Skeletal muscle satellite cell (primary cell): Measurements from ENCODE around the gene CRYBG3.

ENCODE experiments used
- H3K27me3 ChIP-seq: 2 replicates; pipeline ENCODE4 v1.7.0; 2013; ENCODE audit warnings: low read length; ENCODE audit not compliant: control insufficient read depth, insufficient read depth
- H3K36me3 ChIP-seq: 2 replicates; pipeline ENCODE4 v1.7.0; 2013; ENCODE audit warnings: mild to moderate bottlenecking, control low read depth, low read length; ENCODE audit not compliant: insufficient read depth
- H3K4me1 ChIP-seq: 2 replicates; pipeline ENCODE4 v1.7.0; 2013; ENCODE audit warnings: low read length; ENCODE audit not compliant: control insufficient read depth, insufficient read depth
- H3K4me2 ChIP-seq: 2 replicates; pipeline ENCODE4 v1.7.0; 2013; ENCODE audit warnings: mild to moderate bottlenecking, low read length
- H3K4me3 ChIP-seq: 2 replicates; pipeline ENCODE4 v1.7.0; 2013; ENCODE audit warnings: low read length
- H3K9ac ChIP-seq: 2 replicates; pipeline ENCODE4 v1.7.0; 2013; ENCODE audit warnings: mild to moderate bottlenecking, low read depth, low read length, moderate library complexity
- H3K9me3 ChIP-seq: replicated peaks from 2 replicates; pipeline ENCODE4 v1.7.0; 2013; ENCODE audit warnings: mild to moderate bottlenecking, control low read depth, low read length

The CRYBG3 gene

GRCh38 chr3:97880267-97880666 lies 58.5 kb downstream of the CRYBG3 start:
- Histone ChIP-seq H3K9ac (no peak overlapping the region), H3K4me1 (peaks cover 6% of the 10 kb centered on the region), H3K27me3 (no peaks in the 10 kb centered on the region), H3K4me2 (no peak overlapping the region), H3K4me3 (no peak overlapping the region), H3K36me3 (peaks cover 3% of the 10 kb centered on the region), H3K9me3 (no peaks in the 10 kb centered on the region)

DNA sequence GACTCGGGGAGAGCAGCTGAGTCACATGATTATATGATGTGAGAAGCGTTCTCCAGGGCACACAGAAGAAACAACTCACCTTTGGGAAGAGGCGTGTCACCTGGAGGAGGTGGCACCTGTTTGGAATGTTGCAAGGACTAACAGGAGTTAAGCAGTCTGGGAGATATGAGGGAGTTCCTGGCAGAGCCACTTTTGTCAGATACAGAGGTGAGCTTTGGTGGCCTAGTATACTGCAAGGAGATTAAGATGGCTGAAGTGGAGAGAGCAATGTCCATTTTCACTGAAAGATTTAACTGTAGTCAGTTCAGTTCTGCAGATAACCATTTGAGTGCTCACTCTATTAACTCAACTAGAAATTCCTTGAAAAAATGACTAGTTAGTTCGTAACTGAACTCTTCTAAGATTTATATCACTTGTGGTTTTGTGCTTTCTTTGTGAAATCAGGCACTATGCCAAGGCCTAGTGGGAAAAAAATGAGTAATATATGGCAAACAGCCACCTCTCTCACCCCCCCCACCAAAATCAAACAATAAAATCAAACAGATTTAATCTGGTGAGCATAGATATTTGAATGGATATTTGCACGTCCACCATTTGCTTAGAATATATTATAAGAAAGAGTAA lies 61.3 kb downstream of the CRYBG3 start:
- Histone ChIP-seq H3K36me3 (peaks cover 3% of the 10 kb centered on the region), H3K27me3 (no peaks in the 10 kb centered on the region), H3K4me3 (no peak overlapping the region), H3K4me1 (peaks cover 6% of the 10 kb centered on the region), H3K9me3 (no peaks in the 10 kb centered on the region), H3K9ac (no peak overlapping the region), H3K4me2 (no peak overlapping the region)

DNA sequence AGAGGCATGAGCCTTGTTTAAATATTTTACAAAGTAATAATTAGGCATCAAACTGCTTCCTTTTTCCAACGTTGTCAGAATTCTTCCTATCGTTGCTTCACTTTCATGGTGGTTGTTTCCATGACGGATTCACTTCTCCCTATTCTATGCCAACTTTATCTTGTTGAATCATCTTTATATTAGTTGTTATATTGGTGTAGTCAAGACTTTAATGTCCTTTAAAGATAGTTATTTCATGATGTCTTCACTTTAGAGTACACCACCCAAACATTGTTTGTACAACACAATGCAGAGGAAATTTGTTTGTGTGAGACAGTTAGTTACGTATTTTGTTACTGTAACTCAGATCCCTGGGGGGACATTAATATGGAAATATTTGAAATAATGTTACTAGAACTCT lies 61.9 kb downstream of the CRYBG3 start:
- Histone ChIP-seq H3K27me3 (no peaks in the 10 kb centered on the region), H3K9ac (no peak overlapping the region), H3K4me2 (no peak overlapping the region), H3K4me1 (peaks cover 6% of the 10 kb centered on the region), H3K4me3 (no peak overlapping the region), H3K9me3 (no peaks in the 10 kb centered on the region), H3K36me3 (peaks cover 3% of the 10 kb centered on the region)

GRCh38 chr3:97884586-97885123 lies 62.8 kb downstream of the CRYBG3 start:
- Histone ChIP-seq H3K9ac (no peak overlapping the region), H3K9me3 (no peaks in the 10 kb centered on the region), H3K36me3 (peaks cover 3% of the 10 kb centered on the region), H3K4me2 (no peak overlapping the region), H3K4me1 (peaks cover 6% of the 10 kb centered on the region), H3K4me3 (no peak overlapping the region), H3K27me3 (no peaks in the 10 kb centered on the region)

DNA sequence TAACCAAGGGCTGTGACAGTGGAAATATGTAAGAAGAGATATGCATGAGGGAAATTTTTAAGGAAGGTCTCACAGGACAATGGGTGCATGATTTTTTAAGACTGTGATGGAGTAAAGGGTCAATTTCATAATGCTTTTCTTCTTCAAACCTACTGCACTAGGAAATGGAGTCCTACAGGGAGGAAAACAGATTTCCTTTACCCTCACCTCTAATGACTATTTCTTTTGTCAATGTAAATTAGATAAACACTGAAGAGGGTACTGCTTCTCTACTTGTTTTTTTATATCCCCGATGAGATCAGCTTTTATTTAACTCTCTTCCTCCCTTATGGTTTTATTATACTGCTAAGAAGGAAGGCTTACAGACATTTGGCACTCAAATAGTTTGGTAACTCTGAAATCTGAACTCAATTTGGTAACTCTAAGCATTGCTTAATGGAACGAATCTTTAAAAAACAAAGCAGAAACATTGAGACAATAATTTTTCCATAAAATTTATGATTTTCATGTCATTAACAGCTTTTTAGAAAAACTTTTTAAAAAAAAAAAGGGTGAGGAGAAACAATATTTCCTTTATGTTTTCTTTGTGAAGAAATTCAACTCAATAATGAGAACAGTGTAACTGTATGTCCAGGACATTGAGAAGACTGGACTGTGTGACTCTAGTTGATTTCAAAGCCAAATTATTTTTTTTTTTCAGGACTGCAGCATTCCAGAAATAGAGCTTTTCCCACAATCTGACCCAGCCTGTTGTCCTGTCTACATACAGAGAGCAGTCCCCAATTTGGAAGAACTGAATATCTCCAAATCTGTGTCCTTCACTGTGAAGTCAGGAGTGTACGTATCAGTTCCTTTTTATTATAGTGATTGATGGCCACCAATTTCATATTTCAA lies 64.4 kb downstream of the CRYBG3 start:
- no peaks in the 10 kb centered on the region for H3K27me3 ChIP-seq
- no peak overlapping the region for H3K9ac ChIP-seq
- no peaks in the 10 kb centered on the region for H3K36me3 ChIP-seq
- peaks cover 6% of the 10 kb centered on the region for H3K4me1 ChIP-seq
- no peak overlapping the region for H3K4me2 ChIP-seq
- no peak overlapping the region for H3K4me3 ChIP-seq
- no peaks in the 10 kb centered on the region for H3K9me3 ChIP-seq

GRCh38 chr3:97889814-97890213 lies 68.0 kb downstream of the CRYBG3 start:
- Histone ChIP-seq H3K4me3 (no peak overlapping the region), H3K36me3 (peaks cover 7% of the 10 kb centered on the region), H3K9me3 (no peaks in the 10 kb centered on the region), H3K4me2 (no peak overlapping the region), H3K9ac (no peak overlapping the region), H3K4me1 (no peaks in the 10 kb centered on the region), H3K27me3 (no peaks in the 10 kb centered on the region)

GRCh38 chr3:97892852-97893251 lies 71.0 kb downstream of the CRYBG3 start:
- Histone ChIP-seq H3K9ac (no peak overlapping the region), H3K9me3 (no peaks in the 10 kb centered on the region), H3K4me3 (no peak overlapping the region), H3K27me3 (no peaks in the 10 kb centered on the region), H3K4me1 (no peaks in the 10 kb centered on the region), H3K4me2 (no peak overlapping the region), H3K36me3 (peaks cover 11% of the 10 kb centered on the region)

GRCh38 chr3:97895216-97895615 lies 73.4 kb downstream of the CRYBG3 start:
- H3K9me3 ChIP-seq: no peaks in the 10 kb centered on the region
- H3K4me2 ChIP-seq: no peak overlapping the region
- H3K36me3 ChIP-seq: peaks cover 11% of the 10 kb centered on the region

GRCh38 chr3:97896129-97896528 lies 74.3 kb downstream of the CRYBG3 start:
- peaks cover 15% of the 10 kb centered on the region for H3K36me3 ChIP-seq
- no peaks in the 10 kb centered on the region for H3K9me3 ChIP-seq
- no peaks in the 10 kb centered on the region for H3K4me1 ChIP-seq
- H3K4me2 ChIP-seq: no peak overlapping the region
- H3K9ac ChIP-seq: no peak overlapping the region
- no peak overlapping the region for H3K4me3 ChIP-seq
- H3K27me3 ChIP-seq: no peaks in the 10 kb centered on the region

More at GRCh38 chr3:97895216-97895615, 73.4 kb downstream of the CRYBG3 start:
- Histone ChIP-seq H3K9ac (no peak overlapping the region), H3K27me3 (no peaks in the 10 kb centered on the region), H3K4me1 (no peaks in the 10 kb centered on the region), H3K4me3 (no peak overlapping the region)

DNA sequence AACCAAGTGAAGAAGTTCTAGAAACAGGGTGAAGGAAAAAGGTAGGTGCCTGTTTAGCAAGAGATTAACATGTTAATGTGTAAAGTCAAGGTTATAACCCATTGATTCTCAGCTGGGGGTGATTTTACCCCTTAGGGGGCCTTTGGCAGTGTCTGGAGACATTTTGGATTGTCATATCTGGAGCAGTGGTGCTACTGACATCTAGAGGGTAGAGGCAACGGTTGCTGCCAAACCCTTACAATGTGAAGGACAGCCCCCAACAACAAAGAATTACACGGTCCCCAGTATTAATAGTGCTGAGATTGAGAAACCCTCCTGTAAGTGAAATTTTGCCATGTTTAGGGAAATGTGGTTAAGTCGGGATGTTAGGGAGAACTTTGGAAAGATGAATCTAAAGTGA lies 74.7 kb downstream of the CRYBG3 start:
- Histone ChIP-seq H3K36me3 (peaks cover 16% of the 10 kb centered on the region), H3K4me1 (no peaks in the 10 kb centered on the region), H3K4me3 (no peak overlapping the region), H3K9ac (no peak overlapping the region), H3K27me3 (no peaks in the 10 kb centered on the region), H3K4me2 (no peak overlapping the region), H3K9me3 (no peaks in the 10 kb centered on the region)

- Histone ChIP-seq H3K27me3 (no peaks in the 10 kb centered on the region), H3K4me3 (no peak overlapping the region), H3K36me3 (peaks cover 8% of the 10 kb centered on the region), H3K4me1 (no peaks in the 10 kb centered on the region), H3K9me3 (no peaks in the 10 kb centered on the region), H3K9ac (no peak overlapping the region), H3K4me2 (no peak overlapping the region)
Measured at GRCh38 chr3:97899331-97899730, 77.5 kb downstream of the CRYBG3 start.
